HepG2 (cell line): Measurements from ENCODE around the gene TNNI2. TPM values are rescaled to one million over a fixed set of nuclear protein-coding genes. Genes with fewer than 3 reads are reported as not detected.

Source experiments
- ARID5B ChIP-seq: IDR thresholded peaks from 2 replicates; pipeline ENCODE4 v1.4.0; 2020; ENCODE audit warnings: mild to moderate bottlenecking, missing genetic modification reagents
- FOXA3 ChIP-seq: IDR thresholded peaks from 2 replicates; pipeline ENCODE4 v1.6.1; 2016; ENCODE audit warnings: missing genetic modification reagents, missing compliant biosample characterization
- GATAD1 ChIP-seq: IDR thresholded peaks from 2 replicates; pipeline ENCODE4 v1.6.1; 2016; ENCODE audit warnings: missing genetic modification reagents, missing compliant biosample characterization
- HNF1A ChIP-seq, 2 experiments: sonication (generic) in 1 of 2; formaldehyde crosslinking in 1 of 2; IDR thresholded peaks; 2 replicates each; pipeline versions ENCODE4 v1.4.0 to v1.6.1; 2016 to 2020; ENCODE audit warnings: borderline replicate concordance in 1 of 2, low read depth in 1 of 2, mild to moderate bottlenecking in 1 of 2, missing genetic modification reagents in 1 of 2
- KAT8 ChIP-seq: IDR thresholded peaks from 2 replicates; pipeline ENCODE4 v1.6.1; 2016; ENCODE audit warnings: missing genetic modification reagents, missing compliant biosample characterization
- KDM2A ChIP-seq: sonication (generic); formaldehyde crosslinking; IDR thresholded peaks from 2 replicates; pipeline ENCODE4 v1.4.0; 2020; ENCODE audit warnings: low read depth, missing genetic modification reagents, borderline replicate concordance
- MAZ ChIP-seq, 2 experiments: sonication (generic) in 1 of 2; formaldehyde crosslinking in 1 of 2; IDR thresholded peaks; 2 replicates each; pipeline versions ENCODE4 v1.5.0 to v1.6.1; 2012 to 2020; ENCODE audit warnings: low read depth in 2 of 2, mild to moderate bottlenecking in 2 of 2, borderline replicate concordance in 1 of 2, improper control_type of control experiment in 1 of 2, low read length in 1 of 2, missing genetic modification reagents in 1 of 2, moderate library complexity in 1 of 2
- PATZ1 ChIP-seq: sonication (generic); formaldehyde crosslinking; IDR thresholded peaks from 2 replicates; pipeline ENCODE4 v1.4.0; 2020; ENCODE audit warnings: missing genetic modification reagents
- SAP130 ChIP-seq: IDR thresholded peaks from 2 replicates; pipeline ENCODE4 v1.6.1; 2016; ENCODE audit warnings: low read depth
- SPEN ChIP-seq: sonication (generic); formaldehyde crosslinking; IDR thresholded peaks from 2 replicates; pipeline ENCODE4 v1.5.1; 2020; ENCODE audit warnings: low read depth, mild to moderate bottlenecking, missing genetic modification reagents
- STAG1 ChIP-seq: sonication (generic); formaldehyde crosslinking; IDR thresholded peaks from 2 replicates; pipeline ENCODE4 v1.4.0; 2020; ENCODE audit warnings: missing genetic modification reagents
- ZNF740 ChIP-seq: sonication (generic); formaldehyde crosslinking; IDR thresholded peaks from 2 replicates; pipeline ENCODE4 v1.4.0; 2020; ENCODE audit warnings: missing genetic modification reagents
- polyA plus RNA-seq, 8 experiments: library from polyadenylated mRNA; depleted of rRNA in 3 of 8; stranded (reverse) in 7 of 8; unstranded in 1 of 8; fragments of >200 nt; fragmentation: Illumina TruSeq in 4 of 8; extraction: Trizol in 4 of 8; gene quantifications; 2 replicates each; pipeline versions ENCODE4 v1.2.1 to v1.2.3, GENCODE V29; 2011 to 2016; ENCODE audit warnings: low read depth in 4 of 8, missing spikeins in 1 of 8, mixed read lengths in 1 of 8; ENCODE audit not compliant: insufficient read depth in 1 of 8
- total RNA-seq, 5 experiments: library from RNA; depleted of rRNA; stranded (reverse); fragments of >200 nt; fragmentation: Illumina TruSeq; extraction: Trizol; gene quantifications; 2 replicates each; pipeline ENCODE4 v1.2.3, GENCODE V29; 2016; ENCODE audit warnings: low read depth in 1 of 5

TNNI2 gene
- total and polyA plus RNA-seq, 2 of the 13 experiments (the other 11 are each of a cell fraction or from before 2014, with no cell fraction given), result 7.2 to 12.0 TPM

GRCh38 chr11:1882265-1883238 is 43.8 kb downstream of the TNNI2 start (continued):
- TF ChIP-seq ARID5B (CRISPR knock-in tag) (0 out of 2 replicates have a peak, but pooled peaks have one; percentile 25), HNF1A (IDR thresholded peaks at IDR 0.05; ENCODE audit: low read depth) (no peak), HNF1A (CRISPR knock-in tag; IDR thresholded peaks at IDR 0.05; ENCODE audit: borderline replicate concordance) (0 out of 2 replicates have a peak, but pooled peaks have one; percentile 30), KAT8 (no peak), ZNF740 (CRISPR knock-in tag) (0 out of 2 replicates have a peak, but pooled peaks have one; percentile 24), STAG1 (peak; percentile 94), MAZ (IDR thresholded peaks at IDR 0.05; ENCODE audit: borderline replicate concordance, low read depth, low read length) (no peak), MAZ (CRISPR knock-in tag; IDR thresholded peaks at IDR 0.05; ENCODE audit: low read depth) (peak; percentile 78), PATZ1 (CRISPR knock-in tag) (peak; percentile 54; the same call in 1 of the 2 replicates), SAP130 (CRISPR knock-in tag) (peak; percentile 18; the same call in 1 of the 2 replicates), FOXA3 (CRISPR knock-in tag) (0 out of 2 replicates have a peak, but pooled peaks have one; percentile 28), GATAD1 (0 out of 2 replicates have a peak, but pooled peaks have one; percentile 37), SPEN (CRISPR knock-in tag) (0 out of 2 replicates have a peak, but pooled peaks have one; percentile 0), KDM2A (CRISPR knock-in tag) (peak; percentile 65; the same call in 1 of the 2 replicates)
